HepG2 (cell line): Measurements from ENCODE around the gene NUAK1. TPM values are rescaled to one million over a fixed set of nuclear protein-coding genes. Genes with fewer than 3 reads are reported as not detected.
A peak's percentile ranks its signal among the peaks of the same experiment; 100 is the strongest.

Experiments used
- ATAC-seq: fragments of 200-7000 bp; cut with Tn5 transposase; 3 replicates; pipeline ENCODE4 v1.9.1; 2020; ENCODE audit warnings: mild to moderate bottlenecking, moderate library complexity
- BruUV-seq: library from RNA; stranded (reverse); fragments of 400-500 nt; replicated peaks from 2 replicates; lab custom pipeline; 2021; lab: Mats Ljungman, UMichigan
- CTCF ChIA-PET: fragments of 300-600 bp; formaldehyde crosslinking; extraction: SDS; loops from one replicate; lab custom pipeline; 2021; ENCODE audit warnings: low total read pairs, inconsistent platforms, low intra/inter-chr PET ratio; lab: Yijun Ruan, JAX
- POLR2A ChIA-PET: fragments of 350-600 bp; sonication (Branson Sonifier 250); formaldehyde crosslinking; loops from one replicate; lab custom pipeline; 2020; ENCODE audit warnings: antibody characterized with exemption, inconsistent platforms; lab: Yijun Ruan, JAX
- DNase-seq: peaks from one replicate; pipeline ENCODE4 v3.0.0-alpha.2; 2015; ENCODE audit warnings: low spot score
- FAIRE-seq: peaks from 3 replicates; lab custom pipeline; 2011; peaks lifted over from hg19 to GRCh38; lab: Jason Lieb, UNC
- H2AFZ ChIP-seq: one replicate; pipeline ENCODE4 v1.6.1; 2011; ENCODE audit warnings: low read length, inconsistent platforms
- H3K27ac ChIP-seq: fragments of 300-600 bp; 3 replicates; pipeline ENCODE4 v1.8.0; 2011; ENCODE audit warnings: mixed run types, mild to moderate bottlenecking, mixed read lengths, low read length, inconsistent platforms; ENCODE audit not compliant: insufficient read depth; ENCODE audit errors: extremely low read length
- H3K27me3 ChIP-seq, 2 experiments: fragments of 200-600 bp in 1 of 2; 2 replicates in 1 of 2; 3 replicates in 1 of 2; pipeline versions ENCODE4 v1.6.0 to v1.8.0; 2011; ENCODE audit warnings: low read length in 2 of 2, mild to moderate bottlenecking in 2 of 2, moderate library complexity in 2 of 2, inconsistent platforms in 1 of 2; ENCODE audit not compliant: insufficient read depth in 2 of 2, control insufficient read depth in 1 of 2
- H3K36me3 ChIP-seq, 2 experiments: fragments of 200-600 bp in 1 of 2; replicated peaks in 1 of 2; 2 replicates in 1 of 2; 3 replicates in 1 of 2; pipeline versions ENCODE4 v1.5.1 to v1.8.0; 2011; ENCODE audit warnings: low read length in 2 of 2, inconsistent platforms in 1 of 2; ENCODE audit not compliant: insufficient read depth in 2 of 2, control insufficient read depth in 1 of 2
- H3K4me1 ChIP-seq: 2 replicates; pipeline ENCODE4 v1.5.1; 2012; ENCODE audit warnings: low read length, inconsistent platforms; ENCODE audit not compliant: insufficient read depth
- H3K4me2 ChIP-seq: 2 replicates; pipeline ENCODE4 v1.6.0; 2011; ENCODE audit warnings: low read depth, low read length, inconsistent platforms
- H3K4me3 ChIP-seq, 3 experiments: fragments of 200-600 bp in 1 of 3; sonication (generic), shearing (Covaris generic) in 1 of 3; replicated peaks in 1 of 3; 2 replicates each; pipeline ENCODE4 v1.5.1; 2011 to 2016; ENCODE audit warnings: low read length in 3 of 3, inconsistent platforms in 2 of 3, low read depth in 2 of 3, mild to moderate bottlenecking in 2 of 3, control low read depth in 1 of 3, mixed read lengths in 1 of 3; ENCODE audit not compliant: insufficient read depth in 1 of 3
- H3K79me2 ChIP-seq: one replicate; pipeline ENCODE4 v1.6.1; 2011; ENCODE audit warnings: low read length, inconsistent platforms; ENCODE audit not compliant: insufficient read depth
- H3K9ac ChIP-seq: 2 replicates; pipeline ENCODE4 v1.6.0; 2011; ENCODE audit warnings: mild to moderate bottlenecking, low read depth, low read length, inconsistent platforms; ENCODE audit not compliant: insufficient read depth
- H3K9me3 ChIP-seq: 2 replicates; pipeline ENCODE4 v1.5.1; 2012; ENCODE audit warnings: mild to moderate bottlenecking, low read length
- H4K20me1 ChIP-seq: 2 replicates; pipeline ENCODE4 v1.6.0; 2011; ENCODE audit warnings: inconsistent platforms, mild to moderate bottlenecking, low read length, moderate library complexity; ENCODE audit not compliant: insufficient read depth
- THAP9 ChIP-seq: sonication (generic); formaldehyde crosslinking; IDR thresholded peaks from 2 replicates; pipeline ENCODE4; 2020; ENCODE audit warnings: missing genetic modification reagents, mild to moderate bottlenecking, borderline replicate concordance
- THRA ChIP-seq: sonication (generic); formaldehyde crosslinking; IDR thresholded peaks from 2 replicates; pipeline ENCODE4 v1.4.0; 2020; ENCODE audit warnings: missing genetic modification reagents, borderline replicate concordance
- TSC22D2 ChIP-seq: sonication (generic); formaldehyde crosslinking; IDR thresholded peaks from 2 replicates; pipeline ENCODE4 v1.5.1; 2020; ENCODE audit warnings: missing genetic modification reagents, mild to moderate bottlenecking, borderline replicate concordance
- ZNF629 ChIP-seq: sonication (generic); formaldehyde crosslinking; conservative IDR thresholded peaks from 2 replicates; pipeline ENCODE4 v1.5.0; 2020; ENCODE audit warnings: missing genetic modification reagents
- WGBS: methylation state at CpG from one replicate; pipeline ENCODE4 v1.1.6; 2017; ENCODE audit warnings: low lambda C conversion rate; 5-methylcytosine and 5-hydroxymethylcytosine counted together
- in situ Hi-C: cut with HindIII; loops from 2 replicates; pipeline ENCODE4 v1.10.0; 2017; ENCODE audit warnings: low pct_unique_long_range_greater_than_20kb; ENCODE audit not compliant: extremely low pct_ligation_motif_present
- intact Hi-C: fragments of 100-400 bp; cut with micrococcal nuclease; formaldehyde crosslinking; loops from one replicate; pipeline ENCODE4 v1.10.0; 2022; ENCODE audit not compliant: unreplicated experiment
- polyA plus RNA-seq, 8 experiments: library from polyadenylated mRNA; depleted of rRNA in 3 of 8; stranded (reverse) in 7 of 8; unstranded in 1 of 8; fragments of >200 nt; fragmentation: Illumina TruSeq in 4 of 8; extraction: Trizol in 4 of 8; gene quantifications; 2 replicates each; pipeline versions ENCODE4 v1.2.1 to v1.2.3, GENCODE V29; 2011 to 2016; ENCODE audit warnings: low read depth in 4 of 8, missing spikeins in 1 of 8, mixed read lengths in 1 of 8; ENCODE audit not compliant: insufficient read depth in 1 of 8
- total RNA-seq, 5 experiments: library from RNA; depleted of rRNA; stranded (reverse); fragments of >200 nt; fragmentation: Illumina TruSeq; extraction: Trizol; gene quantifications; 2 replicates each; pipeline ENCODE4 v1.2.3, GENCODE V29; 2016; ENCODE audit warnings: low read depth in 1 of 5

The NUAK1 gene
- total and polyA plus RNA-seq, 2 of the 13 experiments (the other 11 are each of a cell fraction or from before 2014, with no cell fraction given), result 1.7 to 1.9 TPM

- ATAC-seq (no peak), FAIRE-seq (no peak), DNase-seq (no peak)
- Histone ChIP-seq H3K27me3 (peaks cover 0 to 13% of the 10 kb centered on the region in 2 experiments; a peak in 2 of 5 replicates), H3K36me3 (no peaks in the 10 kb centered on the region), H4K20me1 (no peaks in the 10 kb centered on the region), H3K4me2 (peak overlapping the region; percentile 49), H3K4me3 (0 out of 6 replicates have a peak overlapping the region, but pooled peaks of 1 of the 3 experiments have one; percentile 13), H3K9ac (no peak overlapping the region), H3K4me1 (peaks cover 80% of the 10 kb centered on the region), H3K79me2 (no peaks in the 10 kb centered on the region), H3K9me3 (no peaks in the 10 kb centered on the region), H3K27ac (no peak overlapping the region), H2AFZ (no peak overlapping the region)
- intact Hi-C loops (loop anchor here (1.0 to 5.0 kb wide), 3 partner anchors 103 to 715 kb away; no protein-coding TSS in a partner anchor), in situ Hi-C loops (loop anchor here (10.0 kb wide), 1 partner anchor 51 kb away; no protein-coding TSS in a partner anchor)
- ChIA-PET POLR2A (interaction anchor here (1.7 kb wide), 1 partner anchor 113 kb away, joined by 4 read pairs; no protein-coding TSS in a partner anchor), CTCF (interaction anchor here (1.6 to 2.5 kb wide), 3 partner anchors 111 to 715 kb away, joined by 5 to 10 read pairs (median 8); no protein-coding TSS in a partner anchor)
- TF ChIP-seq ZNF629 (CRISPR knock-in tag), result peak; percentile 58; the same call in 1 of the 2 replicates
- TF ChIP-seq THRA, result no peak
- TF ChIP-seq TSC22D2 (CRISPR knock-in tag), result no peak
- TF ChIP-seq THAP9 (CRISPR knock-in tag), result no peak
- BruUV-seq, result no TSS peak
- 27% methylated on average over 4 of the region's 4 CpGs for WGBS
Measured at GRCh38 chr12:106135781-106136180, 3.0 kb downstream of the NUAK1 start.
